K562 (cell line): Measurements from ENCODE around the gene ATP5MK. TPM values are rescaled to one million over a fixed set of nuclear protein-coding genes. Genes with fewer than 3 reads are reported as not detected.

ENCODE experiments used
- ATAC-seq: fragments of 200-7000 bp; cut with Tn5 transposase; 3 replicates; pipeline ENCODE4 v1.9.1; 2020; ENCODE audit warnings: moderate library complexity
- BruUV-seq: library from RNA; stranded (reverse); fragments of 400-500 nt; replicated peaks from 2 replicates; lab custom pipeline; 2021; lab: Mats Ljungman, UMichigan
- CTCF ChIA-PET: fragments of 300-600 bp; formaldehyde crosslinking; extraction: SDS; loops from one replicate; lab custom pipeline; 2021; ENCODE audit warnings: low intra/inter-chr PET ratio; lab: Yijun Ruan, JAX
- POLR2A ChIA-PET: fragments of 300-600, 350-650 bp; sonication (Branson Sonifier 250); formaldehyde crosslinking; extraction: SDS; loops from one replicate; lab custom pipeline; 2021; ENCODE audit warnings: antibody characterized with exemption, inconsistent platforms; lab: Yijun Ruan, JAX
- DNase-seq, 4 experiments: peaks; one replicate each; pipeline versions ENCODE4 v3.0.0 to v3.0.0-alpha.2; 2011 to 2018; ENCODE audit warnings: low spot score in 3 of 4, mixed read lengths in 3 of 4; ENCODE audit errors: extremely low read depth in 1 of 4
- FAIRE-seq: peaks from 2 replicates; lab custom pipeline; 2011; peaks lifted over from hg19 to GRCh38; lab: Jason Lieb, UNC
- H2AFZ ChIP-seq: 2 replicates; pipeline ENCODE4 v1.6.0; 2011; ENCODE audit warnings: low read depth, low read length, control low read depth, inconsistent platforms
- H3K27ac ChIP-seq: fragments of 200-600 bp; 3 replicates; pipeline ENCODE4 v1.8.0; 2011; ENCODE audit warnings: low read depth, mild to moderate bottlenecking, control low read depth, inconsistent platforms, low read length, moderate library complexity, mixed read lengths; ENCODE audit errors: extremely low read depth
- H3K27me3 ChIP-seq, 2 experiments: fragments of 300-600 bp in 1 of 2; 2 replicates in 1 of 2; 3 replicates in 1 of 2; pipeline versions ENCODE4 v1.6.0 to v1.8.0; 2011; ENCODE audit warnings: inconsistent platforms in 2 of 2, low read length in 2 of 2, mild to moderate bottlenecking in 1 of 2, mixed read lengths in 1 of 2, moderate library complexity in 1 of 2; ENCODE audit not compliant: control insufficient read depth in 2 of 2, insufficient read depth in 2 of 2
- H3K36me3 ChIP-seq: fragments of 300-600 bp; 3 replicates; pipeline ENCODE4 v1.8.0; 2011; ENCODE audit warnings: mild to moderate bottlenecking, low read length, inconsistent platforms; ENCODE audit not compliant: control insufficient read depth, insufficient read depth
- H3K4me1 ChIP-seq, 2 experiments: fragments of 200-600 bp in 1 of 2; replicated peaks in 1 of 2; 2 replicates in 1 of 2; 3 replicates in 1 of 2; pipeline versions ENCODE4 v1.5.1 to v1.8.0; 2011; ENCODE audit warnings: inconsistent platforms in 2 of 2, low read length in 2 of 2, mild to moderate bottlenecking in 1 of 2, mixed read lengths in 1 of 2, moderate library complexity in 1 of 2; ENCODE audit not compliant: control insufficient read depth in 2 of 2, insufficient read depth in 2 of 2
- H3K4me2 ChIP-seq: 2 replicates; pipeline ENCODE4 v1.6.1; 2011; ENCODE audit warnings: low read length, control low read depth, inconsistent platforms, mixed read lengths; ENCODE audit not compliant: insufficient read depth
- H3K4me3 ChIP-seq: fragments of 200-600 bp; sonication (generic), shearing (Covaris generic); 2 replicates; pipeline ENCODE4 v1.5.1; 2016; ENCODE audit warnings: control low read depth, inconsistent platforms
- H3K79me2 ChIP-seq: fragments of 200-600 bp; 3 replicates; pipeline ENCODE4 v1.8.0; 2011; ENCODE audit warnings: low read length, inconsistent platforms; ENCODE audit not compliant: control insufficient read depth, insufficient read depth
- H3K9ac ChIP-seq, 2 experiments: 2 replicates each; pipeline versions ENCODE4 v1.6.0 to v1.6.1; 2011; ENCODE audit warnings: low read depth in 2 of 2, low read length in 2 of 2, control low read depth in 1 of 2, inconsistent platforms in 1 of 2, mild to moderate bottlenecking in 1 of 2, mixed read lengths in 1 of 2; ENCODE audit not compliant: insufficient read depth in 1 of 2
- H3K9me1 ChIP-seq: one replicate; pipeline ENCODE4 v1.6.0; 2011; ENCODE audit warnings: inconsistent platforms, mild to moderate bottlenecking, low read length, moderate library complexity; ENCODE audit not compliant: control insufficient read depth, insufficient read depth
- H3K9me3 ChIP-seq: replicated peaks from 2 replicates; pipeline ENCODE4 v1.5.1; 2011; ENCODE audit warnings: low read depth, low read length, inconsistent platforms; ENCODE audit not compliant: control insufficient read depth, insufficient read depth
- H4K20me1 ChIP-seq: replicated peaks from 2 replicates; pipeline ENCODE4 v1.6.1; 2011; ENCODE audit warnings: low read length, inconsistent platforms, mixed read lengths; ENCODE audit not compliant: control insufficient read depth, insufficient read depth
- CBX3 ChIP-seq, 2 experiments: IDR thresholded peaks; 1 replicate in 1 of 2; 2 replicates in 1 of 2; pipeline ENCODE4 v1.6.1; 2012; ENCODE audit warnings: inconsistent platforms in 2 of 2, low read length in 2 of 2, borderline replicate concordance in 1 of 2, control low read depth in 1 of 2
- CREBBP ChIP-seq: IDR thresholded peaks from one replicate; pipeline ENCODE4 v1.6.1; 2012; ENCODE audit warnings: low read depth, mild to moderate bottlenecking, control low read depth, inconsistent platforms, low read length
- FOS ChIP-seq: IDR thresholded peaks from 3 replicates; pipeline ENCODE4 v1.6.1; 2011; ENCODE audit not compliant: insufficient read length; ENCODE audit errors: extremely low read depth
- ILK ChIP-seq: fragments of 450-650 bp; IDR thresholded peaks from 2 replicates; pipeline ENCODE4 v1.6.1; 2016; ENCODE audit warnings: missing genetic modification characterization, low read depth, mild to moderate bottlenecking, missing compliant biosample characterization, moderate library complexity, borderline replicate concordance
- MAFF ChIP-seq: IDR thresholded peaks from 2 replicates; pipeline ENCODE4 v1.6.1; 2012; ENCODE audit warnings: low read length, improper control_type of control experiment
- MYNN ChIP-seq, 2 experiments: sonication (generic); formaldehyde crosslinking in 1 of 2; IDR thresholded peaks; 2 replicates each; pipeline versions ENCODE4 v1.5.0 to v1.6.1; 2016 to 2020; ENCODE audit warnings: antibody characterized with exemption in 1 of 2, missing genetic modification reagents in 1 of 2
- PTRF ChIP-seq: fragments of 450-650 bp; IDR thresholded peaks from 2 replicates; pipeline ENCODE4 v1.6.1; 2016; ENCODE audit warnings: mild to moderate bottlenecking, missing genetic modification characterization, missing compliant biosample characterization
- RBM25 ChIP-seq: fragments of 200-400 bp; formaldehyde crosslinking; IDR thresholded peaks from 2 replicates; pipeline ENCODE4 v1.6.1; 2018; ENCODE audit warnings: low read length, low read depth, moderate library complexity; ENCODE audit not compliant: severe bottlenecking
- TCF7L2 ChIP-seq: fragments of 150-350 bp; IDR thresholded peaks from 2 replicates; pipeline ENCODE4 v1.6.1; 2016; ENCODE audit warnings: low read depth, mild to moderate bottlenecking, low read length, moderate library complexity
- U2AF2 ChIP-seq: fragments of 200-400 bp; formaldehyde crosslinking; optimal IDR thresholded peaks from 2 replicates; pipeline ENCODE3; 2017; ENCODE audit warnings: low read depth, mild to moderate bottlenecking, low read length
- ZNF12 ChIP-seq: sonication (generic); formaldehyde crosslinking; IDR thresholded peaks from 2 replicates; pipeline ENCODE4 v1.4.0; 2020; ENCODE audit warnings: mild to moderate bottlenecking, missing genetic modification reagents
- ZNF436 ChIP-seq: fragments of 250-450, 450-650 bp; sonication (Bioruptor Pico); formaldehyde crosslinking; IDR thresholded peaks from 2 replicates; pipeline ENCODE4 v1.7.0; 2020; ENCODE audit warnings: mild to moderate bottlenecking
- WGBS: fragments of 100-300 bp; shearing (Covaris generic); methylation state at CpG from one replicate; pipeline ENCODE4 v1.1.6; 2016; ENCODE audit warnings: low coverage, mixed read lengths; ENCODE audit not compliant: insufficient coverage; ENCODE audit errors: missing lambda C conversion rate; 5-methylcytosine and 5-hydroxymethylcytosine counted together
- in situ Hi-C: fragments of 300-500 bp; cut with MboI; formaldehyde crosslinking; loops from 4 replicates; pipeline ENCODE4 v1.15.0; 2018; ENCODE audit warnings: inconsistent platforms, mixed read lengths
- intact Hi-C: fragments of 100-400 bp; cut with micrococcal nuclease; formaldehyde crosslinking; loops from 2 replicates; pipeline ENCODE4 v1.14.2; 2022
- polyA plus RNA-seq, 8 experiments: library from polyadenylated mRNA; depleted of rRNA in 4 of 8; stranded (reverse) in 5 of 8; unstranded in 3 of 8; fragments of >200 nt; fragmentation: Nextera tagmentation in 2 of 8; fragmentation: Illumina TruSeq in 1 of 8; extraction: Ambion mirVana in 2 of 8; extraction: Trizol in 1 of 8; gene quantifications; 2 replicates each; pipeline versions ENCODE4 v1.2.1 to v1.2.3, GENCODE V29; 2011 to 2014; ENCODE audit warnings: inconsistent platforms in 1 of 8, missing spikeins in 1 of 8
- total RNA-seq, 7 experiments: library from RNA; depleted of rRNA in 6 of 7; stranded (reverse); fragments of >200 nt in 6 of 7; fragmentation: Illumina TruSeq in 2 of 7; extraction: Trizol in 2 of 7; gene quantifications; 2 replicates each; pipeline versions ENCODE4 v1.2.1 to v1.2.3, GENCODE V29; 2011 to 2021; ENCODE audit warnings: low replicate concordance in 1 of 7
- TF ChIP-seq, protein P1 (sequence below): fragments of 450-650 bp; IDR thresholded peaks from one replicate; pipeline ENCODE4 v1.6.1; 2018; ENCODE audit warnings: mild to moderate bottlenecking, moderate library complexity; ENCODE audit not compliant: partially characterized antibody
- TF ChIP-seq, protein P2 (sequence below): fragments of 450-650 bp; formaldehyde crosslinking; IDR thresholded peaks from 2 replicates; pipeline ENCODE4 v1.4.0; 2020; ENCODE audit warnings: mild to moderate bottlenecking
- TF ChIP-seq, protein P3 (sequence below): fragments of 200-800 bp; sonication (Bioruptor generic); IDR thresholded peaks from 2 replicates; pipeline ENCODE4 v1.6.1; 2017; ENCODE audit warnings: missing genetic modification characterization, missing compliant biosample characterization
- TF ChIP-seq, protein P4 (sequence below), 3 experiments: fragments of 200-800 bp in 1 of 3; sonication (Bioruptor generic) in 1 of 3; sonication (generic) in 1 of 3; formaldehyde crosslinking in 1 of 3; IDR thresholded peaks; 2 replicates each; pipeline versions ENCODE4 v1.6.1 to v1.8.0; 2016 to 2022; ENCODE audit warnings: mild to moderate bottlenecking in 2 of 3, missing compliant biosample characterization in 2 of 3, missing genetic modification characterization in 2 of 3, missing genetic modification reagents in 1 of 3

The ATP5MK gene
- total and polyA plus RNA-seq, 9 of the 15 experiments (the other 6 are each of a cell fraction or from before 2014, with no cell fraction given) = 182 to 1,810 (median 741) TPM

DNA sequence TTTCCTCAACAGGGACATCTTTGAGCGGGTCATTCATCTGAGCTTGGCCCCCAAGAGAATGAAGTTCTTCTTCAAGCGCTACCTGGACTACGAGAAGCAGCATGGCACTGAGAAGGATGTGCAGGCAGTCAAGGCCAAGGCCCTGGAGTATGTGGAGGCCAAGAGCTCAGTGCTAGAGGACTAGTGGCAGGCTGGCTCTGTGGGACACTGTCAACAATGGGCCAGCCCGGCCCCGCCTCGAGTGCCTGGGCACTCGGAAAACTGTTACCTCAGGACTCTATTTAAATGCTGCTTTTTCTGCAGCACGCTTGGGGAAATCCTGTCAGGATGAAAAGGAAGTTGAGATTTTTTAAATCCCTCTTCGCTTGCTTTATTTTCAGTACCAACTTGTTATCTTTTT lies 49.1 kb upstream of the ATP5MK start:
- no peak for DNase-seq
- CTCF ChIA-PET = no interaction called here
- TF ChIP-seq MAFF (no peak), RBM25 (no peak), TCF7L2 (no peak), PTRF (tag) (no peak), U2AF2 (no peak), ZNF436 (CRISPR knock-in tag) (no peak), FOS (no peak), ZNF12 (no peak), ILK (tag) (no peak), MYNN (IDR thresholded peaks at IDR 0.05) (no peak), MYNN (CRISPR knock-in tag; IDR thresholded peaks at IDR 0.05) (no peak), CBX3 (IDR thresholded peaks at IDR 0.05; ENCODE audit: borderline replicate concordance in 1 of 2, low read length in 2 of 2) (no peak), CREBBP (no peak)
- TF ChIP-seq, protein P1, sequence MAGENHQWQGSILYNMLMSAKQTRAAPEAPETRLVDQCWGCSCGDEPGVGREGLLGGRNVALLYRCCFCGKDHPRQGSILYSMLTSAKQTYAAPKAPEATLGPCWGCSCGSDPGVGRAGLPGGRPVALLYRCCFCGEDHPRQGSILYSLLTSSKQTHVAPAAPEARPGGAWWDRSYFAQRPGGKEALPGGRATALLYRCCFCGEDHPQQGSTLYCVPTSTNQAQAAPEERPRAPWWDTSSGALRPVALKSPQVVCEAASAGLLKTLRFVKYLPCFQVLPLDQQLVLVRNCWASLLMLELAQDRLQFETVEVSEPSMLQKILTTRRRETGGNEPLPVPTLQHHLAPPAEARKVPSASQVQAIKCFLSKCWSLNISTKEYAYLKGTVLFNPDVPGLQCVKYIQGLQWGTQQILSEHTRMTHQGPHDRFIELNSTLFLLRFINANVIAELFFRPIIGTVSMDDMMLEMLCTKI = no peak
- TF ChIP-seq, protein P2, sequence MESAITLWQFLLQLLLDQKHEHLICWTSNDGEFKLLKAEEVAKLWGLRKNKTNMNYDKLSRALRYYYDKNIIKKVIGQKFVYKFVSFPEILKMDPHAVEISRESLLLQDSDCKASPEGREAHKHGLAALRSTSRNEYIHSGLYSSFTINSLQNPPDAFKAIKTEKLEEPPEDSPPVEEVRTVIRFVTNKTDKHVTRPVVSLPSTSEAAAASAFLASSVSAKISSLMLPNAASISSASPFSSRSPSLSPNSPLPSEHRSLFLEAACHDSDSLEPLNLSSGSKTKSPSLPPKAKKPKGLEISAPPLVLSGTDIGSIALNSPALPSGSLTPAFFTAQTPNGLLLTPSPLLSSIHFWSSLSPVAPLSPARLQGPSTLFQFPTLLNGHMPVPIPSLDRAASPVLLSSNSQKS (CRISPR knock-in tag) = no peak
- TF ChIP-seq, protein P3, sequence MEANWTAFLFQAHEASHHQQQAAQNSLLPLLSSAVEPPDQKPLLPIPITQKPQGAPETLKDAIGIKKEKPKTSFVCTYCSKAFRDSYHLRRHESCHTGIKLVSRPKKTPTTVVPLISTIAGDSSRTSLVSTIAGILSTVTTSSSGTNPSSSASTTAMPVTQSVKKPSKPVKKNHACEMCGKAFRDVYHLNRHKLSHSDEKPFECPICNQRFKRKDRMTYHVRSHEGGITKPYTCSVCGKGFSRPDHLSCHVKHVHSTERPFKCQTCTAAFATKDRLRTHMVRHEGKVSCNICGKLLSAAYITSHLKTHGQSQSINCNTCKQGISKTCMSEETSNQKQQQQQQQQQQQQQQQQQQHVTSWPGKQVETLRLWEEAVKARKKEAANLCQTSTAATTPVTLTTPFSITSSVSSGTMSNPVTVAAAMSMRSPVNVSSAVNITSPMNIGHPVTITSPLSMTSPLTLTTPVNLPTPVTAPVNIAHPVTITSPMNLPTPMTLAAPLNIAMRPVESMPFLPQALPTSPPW (CRISPR knock-in tag) = no peak
- TF ChIP-seq, protein P4, sequence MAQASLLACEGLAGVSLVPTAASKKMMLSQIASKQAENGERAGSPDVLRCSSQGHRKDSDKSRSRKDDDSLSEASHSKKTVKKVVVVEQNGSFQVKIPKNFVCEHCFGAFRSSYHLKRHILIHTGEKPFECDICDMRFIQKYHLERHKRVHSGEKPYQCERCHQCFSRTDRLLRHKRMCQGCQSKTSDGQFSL (CRISPR knock-in tag; IDR thresholded peaks at IDR 0.05) = no peak
- TF ChIP-seq, protein P4 (tag; IDR thresholded peaks at IDR 0.05) = no peak

More for the DNA sequence above, 49.1 kb upstream of the ATP5MK start:
- H2AFZ ChIP-seq = no peak overlapping the region
- H3K36me3 ChIP-seq = peaks cover 73% of the 10 kb centered on the region; the same call in 2 of the 3 replicates
- FAIRE-seq (no peak), ATAC-seq (no peak)
- no peak overlapping the region for H3K9ac ChIP-seq
- no peaks in the 10 kb centered on the region for H3K27me3 ChIP-seq
- in situ Hi-C loops = no loop called here
- no peaks in the 10 kb centered on the region for H3K9me1 ChIP-seq
- intact Hi-C loops = no loop called here
- WGBS = 89% methylated on average over 7 of the region's 9 CpGs
- H3K4me2 ChIP-seq = no peak overlapping the region
- H4K20me1 ChIP-seq = 0 out of 2 replicates have a peak, but pooled peaks cover 3% of the 10 kb centered on the region
- POLR2A ChIA-PET = interaction anchor here (1.2 kb wide), 1 partner anchor 9 kb away, joined by 4 read pairs; no protein-coding TSS in a partner anchor
- BruUV-seq = no TSS peak
- H3K4me3 ChIP-seq = no peak overlapping the region
- no peak overlapping the region for H3K27ac ChIP-seq
- no peaks in the 10 kb centered on the region for H3K9me3 ChIP-seq
- H3K4me1 ChIP-seq = peaks cover 0 to 6% of the 10 kb centered on the region in 2 experiments; a peak in 2 of 5 replicates
- no peaks in the 10 kb centered on the region for H3K79me2 ChIP-seq
